Activated CD8-positive, alpha-beta T cell treated with anti-CD3 and anti-CD28 coated beads, Interleukin-2, amount 10 ng/mL, durations not matched to agents 7 days and 5 days (primary cell): ENCODE measurements around the gene ALDH1B1. TPM values are rescaled to one million over a fixed set of nuclear protein-coding genes. Genes with fewer than 3 reads are reported as not detected.
"Not testable (repeated sequence)": the region's sequence is repeated elsewhere in the genome, so short reads cannot be mapped to it uniquely, and the experiment has no call there.

Source experiments
- ATAC-seq: fragments of 150-1000 bp; cut with Tn5 transposase; one replicate; pipeline ENCODE4 v1.10.0; 2021; ENCODE audit warnings: moderate library complexity
- CTCF ChIA-PET: fragments of 350-600 bp; sonication (Branson Sonifier 250); formaldehyde crosslinking; loops from one replicate; lab custom pipeline; 2021; ENCODE audit warnings: antibody characterized with exemption; lab: Charles Lee
- POLR2A ChIA-PET: fragments of 350-600 bp; sonication (Branson Sonifier 250); formaldehyde crosslinking; loops from one replicate; lab custom pipeline; 2021; ENCODE audit warnings: antibody characterized with exemption; lab: Charles Lee
- DNase-seq: peaks from one replicate; pipeline ENCODE4 v3.0.0-alpha.2; 2020
- H3K27ac Mint-ChIP-seq: one replicate; pipeline ENCODE4 v1.8.0; 2021; ENCODE audit warnings: mild to moderate bottlenecking, mixed read lengths
- H3K27me3 Mint-ChIP-seq: one replicate; pipeline ENCODE4 v1.8.0; 2021; ENCODE audit warnings: low read depth, mixed read lengths
- H3K36me3 Mint-ChIP-seq: one replicate; pipeline ENCODE4 v1.8.0; 2021; ENCODE audit warnings: low read depth, mixed read lengths
- H3K4me1 Mint-ChIP-seq: one replicate; pipeline ENCODE4 v1.8.0; 2021; ENCODE audit warnings: low read depth, mixed read lengths
- H3K4me3 Mint-ChIP-seq: one replicate; pipeline ENCODE4 v1.8.0; 2021; ENCODE audit warnings: mild to moderate bottlenecking, mixed read lengths
- H3K9me3 Mint-ChIP-seq: one replicate; pipeline ENCODE4 v1.8.0; 2022; ENCODE audit warnings: mixed read lengths; ENCODE audit not compliant: insufficient read depth
- total RNA-seq, 2 experiments: library from RNA; stranded (reverse); gene quantifications; one replicate each; pipeline ENCODE4 v1.2.3, GENCODE V29; 2021

Gene ALDH1B1
- total RNA-seq, 2 experiments from 2014 or later = 14.7 to 16.3 TPM

DNA sequence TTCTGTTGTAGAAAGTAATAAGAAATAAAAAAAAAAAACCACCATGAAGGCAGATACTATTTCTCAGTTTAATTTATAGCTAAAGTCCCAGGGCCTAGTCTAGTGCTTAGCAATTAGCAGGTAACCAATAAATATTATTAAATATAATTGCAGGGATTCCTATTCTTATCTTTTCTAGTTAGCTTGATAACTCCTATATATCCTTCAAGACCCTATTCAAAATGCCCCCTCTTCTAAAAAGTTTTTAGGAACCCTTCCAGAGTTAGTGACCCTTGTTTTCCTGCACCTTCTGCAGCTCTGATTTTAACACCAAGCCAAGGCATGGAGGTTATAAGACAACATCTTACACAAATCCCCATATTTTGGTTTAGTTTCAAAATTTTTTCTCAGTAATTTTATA, 24.6 kb upstream of the ALDH1B1 start:
- H3K27me3 Mint-ChIP-seq = peaks cover 12% of the 10 kb centered on the region
- H3K36me3 Mint-ChIP-seq = no peaks in the 10 kb centered on the region
- ChIA-PET POLR2A (no interaction called here), CTCF (no interaction called here)
- H3K9me3 Mint-ChIP-seq = no peaks in the 10 kb centered on the region
- H3K27ac Mint-ChIP-seq = no peak overlapping the region
- ATAC-seq (no peak), DNase-seq (no peak)
- H3K4me1 Mint-ChIP-seq = peaks cover 4% of the 10 kb centered on the region
- no peak overlapping the region for H3K4me3 Mint-ChIP-seq

GRCh38 chr9:38368731-38369130, 23.8 kb upstream of the ALDH1B1 start:
- CTCF ChIA-PET = no interaction called here
- no peaks in the 10 kb centered on the region for H3K9me3 Mint-ChIP-seq
- H3K36me3 Mint-ChIP-seq = no peaks in the 10 kb centered on the region
- POLR2A ChIA-PET = no interaction called here
- no peak overlapping the region for H3K4me3 Mint-ChIP-seq
- H3K4me1 Mint-ChIP-seq = no peaks in the 10 kb centered on the region
- ATAC-seq = no peak
- H3K27ac Mint-ChIP-seq = no peak overlapping the region
- DNase-seq = no peak
- peaks cover 12% of the 10 kb centered on the region for H3K27me3 Mint-ChIP-seq

- POLR2A ChIA-PET = no interaction called here
- no peak for DNase-seq
- CTCF ChIA-PET = no interaction called here
- Mint-ChIP-seq H3K4me3 (no peak overlapping the region), H3K36me3 (no peaks in the 10 kb centered on the region), H3K9me3 (no peaks in the 10 kb centered on the region), H3K27me3 (peaks cover 9% of the 10 kb centered on the region), H3K4me1 (no peaks in the 10 kb centered on the region), H3K27ac (no peak overlapping the region)
- no peak for ATAC-seq
Measured at GRCh38 chr9:38370176-38370575, 22.3 kb upstream of the ALDH1B1 start.

DNA sequence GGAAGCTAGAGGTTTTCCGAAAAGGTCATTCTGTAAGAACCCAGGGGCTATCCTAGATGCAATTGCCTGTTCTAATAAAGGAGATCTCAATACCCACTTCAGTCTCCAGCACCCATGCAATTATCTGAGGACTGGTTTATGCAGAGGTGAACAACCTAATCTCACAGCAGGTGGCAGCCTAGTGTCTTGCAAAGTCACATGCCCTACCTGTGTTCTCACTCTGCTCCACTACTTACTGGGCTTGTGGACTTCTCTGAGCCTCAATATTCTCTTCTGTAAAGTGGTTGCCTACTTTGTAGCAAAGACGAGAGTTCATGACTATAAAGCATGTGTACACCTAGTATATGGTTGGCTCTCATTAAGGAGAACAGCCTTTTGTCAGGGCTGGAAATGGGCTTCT, 21.0 kb upstream of the ALDH1B1 start:
- ChIA-PET CTCF (no interaction called here), POLR2A (no interaction called here)
- Mint-ChIP-seq H3K36me3 (no peaks in the 10 kb centered on the region), H3K4me3 (no peak overlapping the region), H3K27ac (no peak overlapping the region), H3K4me1 (no peaks in the 10 kb centered on the region), H3K27me3 (peaks cover 4% of the 10 kb centered on the region), H3K9me3 (no peaks in the 10 kb centered on the region)
- ATAC-seq (peak; percentile 72), DNase-seq (peak; percentile 34)

- H3K27me3 Mint-ChIP-seq = peaks cover 4% of the 10 kb centered on the region
- ATAC-seq = no peak
- DNase-seq = no peak
- H3K9me3 Mint-ChIP-seq = no peaks in the 10 kb centered on the region
- no peak overlapping the region for H3K27ac Mint-ChIP-seq
- H3K36me3 Mint-ChIP-seq = no peaks in the 10 kb centered on the region
- H3K4me3 Mint-ChIP-seq = no peak overlapping the region
- CTCF ChIA-PET = no interaction called here
- no peaks in the 10 kb centered on the region for H3K4me1 Mint-ChIP-seq
- POLR2A ChIA-PET = interaction anchor here (0.5 kb wide), 1 partner anchor 195 kb away, joined by 4 read pairs; no protein-coding TSS in a partner anchor
Measured at GRCh38 chr9:38372762-38373619, 19.5 kb upstream of the ALDH1B1 start.

GRCh38 chr9:38373679-38374078, 18.8 kb upstream of the ALDH1B1 start:
- ChIA-PET POLR2A (no interaction called here), CTCF (no interaction called here)
- H3K4me1 Mint-ChIP-seq = no peaks in the 10 kb centered on the region
- H3K27ac Mint-ChIP-seq = no peak overlapping the region
- DNase-seq (no peak), ATAC-seq (no peak)
- H3K4me3 Mint-ChIP-seq = no peak overlapping the region
- H3K9me3 Mint-ChIP-seq = no peaks in the 10 kb centered on the region
- peaks cover 4% of the 10 kb centered on the region for H3K27me3 Mint-ChIP-seq
- no peaks in the 10 kb centered on the region for H3K36me3 Mint-ChIP-seq

DNA sequence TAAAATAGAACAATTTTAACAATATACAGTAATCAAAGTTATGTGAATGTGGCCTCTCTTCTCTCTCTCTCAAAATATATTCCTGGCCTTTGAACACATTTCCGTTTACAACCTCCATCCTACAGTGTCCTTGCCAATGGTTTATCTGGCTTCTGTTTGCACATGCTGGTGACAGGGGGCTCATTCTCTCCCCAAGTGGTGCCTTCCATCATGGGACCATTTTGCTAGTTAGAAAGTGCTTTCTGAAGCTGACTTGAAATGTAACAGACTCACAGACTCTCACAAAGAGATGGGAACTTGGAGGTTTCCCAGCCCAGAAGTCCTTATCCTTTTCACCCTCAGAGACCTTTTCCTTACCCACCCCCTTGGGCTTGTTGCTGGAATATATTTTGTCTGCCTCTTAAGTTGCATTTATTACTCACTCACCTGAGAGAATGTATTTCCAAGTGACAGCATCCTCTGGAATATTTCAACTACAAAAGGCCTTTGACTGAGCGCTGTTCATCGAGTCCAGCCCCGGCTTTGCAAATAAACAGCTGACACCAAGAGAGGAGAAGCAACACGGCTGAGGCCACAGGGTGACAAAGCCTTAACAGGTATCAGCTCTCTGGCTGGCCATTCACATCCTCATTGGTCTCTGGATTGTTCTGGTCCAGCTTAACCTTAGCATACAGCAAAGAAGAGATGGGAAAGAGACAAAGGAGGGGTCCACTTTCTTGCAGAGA, 17.5 kb upstream of the ALDH1B1 start:
- H3K4me3 Mint-ChIP-seq = no peak overlapping the region
- DNase-seq = no peak
- no peaks in the 10 kb centered on the region for H3K9me3 Mint-ChIP-seq
- ATAC-seq = no peak
- H3K4me1 Mint-ChIP-seq = no peaks in the 10 kb centered on the region
- no peaks in the 10 kb centered on the region for H3K36me3 Mint-ChIP-seq
- CTCF ChIA-PET = no interaction called here
- H3K27me3 Mint-ChIP-seq = peaks cover 2% of the 10 kb centered on the region
- POLR2A ChIA-PET = no interaction called here
- H3K27ac Mint-ChIP-seq = no peak overlapping the region

- no peak for DNase-seq
- no peak overlapping the region for H3K4me3 Mint-ChIP-seq
- no peaks in the 10 kb centered on the region for H3K36me3 Mint-ChIP-seq
- peaks cover 2% of the 10 kb centered on the region for H3K27me3 Mint-ChIP-seq
- ChIA-PET CTCF (no interaction called here), POLR2A (no interaction called here)
- H3K9me3 Mint-ChIP-seq = no peaks in the 10 kb centered on the region
- ATAC-seq = no peak
- H3K27ac Mint-ChIP-seq = no peak overlapping the region
- H3K4me1 Mint-ChIP-seq = no peaks in the 10 kb centered on the region
Measured at GRCh38 chr9:38375572-38375963, 16.9 kb upstream of the ALDH1B1 start.

DNA sequence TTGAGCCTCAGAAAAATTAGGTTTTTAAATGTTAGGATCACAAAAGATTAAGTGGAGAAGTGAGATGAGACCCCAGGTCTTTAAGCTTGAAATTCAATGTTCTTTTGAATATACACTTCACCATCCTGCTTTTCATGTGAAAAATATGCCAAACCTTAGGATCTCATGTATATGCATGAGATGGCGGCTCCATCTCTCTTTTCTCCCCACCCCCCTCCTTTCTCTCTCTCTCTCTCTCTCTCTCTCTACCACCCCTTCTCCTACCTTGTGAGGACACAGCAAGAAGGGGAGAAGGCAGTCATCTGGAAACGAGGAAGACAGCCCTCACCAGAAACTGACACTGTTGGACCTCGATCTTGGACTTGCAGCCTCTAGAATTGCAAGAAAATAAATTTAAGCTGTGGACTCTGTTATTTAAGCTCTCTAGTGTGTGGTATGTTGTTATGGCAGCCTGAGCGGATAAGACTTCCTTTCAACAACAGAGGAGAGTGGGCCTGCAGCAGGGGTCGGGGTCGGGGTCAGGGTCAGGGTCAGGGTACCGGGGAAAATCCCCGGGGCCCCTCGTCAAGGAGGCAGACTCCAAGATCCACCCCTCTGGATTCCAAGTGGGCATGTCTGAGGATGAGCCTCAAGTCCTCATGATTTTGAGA, 16.4 kb upstream of the ALDH1B1 start:
- ChIA-PET CTCF (no interaction called here), POLR2A (no interaction called here)
- Mint-ChIP-seq H3K27me3 (peaks cover 2% of the 10 kb centered on the region), H3K4me3 (no peak overlapping the region), H3K4me1 (no peaks in the 10 kb centered on the region), H3K9me3 (no peaks in the 10 kb centered on the region), H3K27ac (no peak overlapping the region), H3K36me3 (no peaks in the 10 kb centered on the region)
- DNase-seq (no peak), ATAC-seq (no peak)

- ATAC-seq, H3K4me1 Mint-ChIP-seq, DNase-seq, H3K27me3 Mint-ChIP-seq, H3K27ac Mint-ChIP-seq, H3K36me3 Mint-ChIP-seq, POLR2A ChIA-PET, CTCF ChIA-PET, H3K9me3 Mint-ChIP-seq, H3K4me3 Mint-ChIP-seq: not testable (repeated sequence)
Measured at GRCh38 chr9:38377336-38378083, 15.0 kb upstream of the ALDH1B1 start.

DNA sequence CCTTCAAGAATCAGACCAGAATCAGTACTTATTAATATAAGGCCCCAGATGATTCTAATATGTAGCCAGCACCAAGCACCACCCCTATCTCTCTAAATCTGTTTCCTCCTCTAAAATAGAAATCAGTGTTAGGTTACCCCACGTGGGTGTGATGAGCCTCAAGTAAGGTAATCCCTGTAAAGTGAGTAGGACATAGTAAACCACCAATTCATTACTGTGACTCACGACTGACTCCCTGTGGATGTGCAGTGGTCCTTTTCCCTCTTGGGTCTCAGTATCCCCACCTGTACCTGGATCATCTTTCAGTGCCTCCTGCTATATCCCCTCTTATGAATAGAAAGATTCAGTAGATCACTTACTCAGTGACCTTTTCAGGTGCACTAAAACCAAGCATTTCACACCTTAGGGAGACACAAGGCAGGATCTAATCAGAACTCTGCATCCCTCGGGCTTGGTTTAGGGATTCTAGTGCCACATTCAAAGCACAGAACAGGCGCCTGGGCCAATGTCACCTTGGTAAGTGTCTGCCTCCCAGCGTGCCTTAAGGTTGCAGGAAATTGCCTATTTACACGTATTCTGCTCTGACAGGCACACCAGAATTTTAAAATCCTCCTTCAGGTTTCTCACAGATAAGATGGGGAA, 12.2 kb upstream of the ALDH1B1 start:
- H3K27ac Mint-ChIP-seq = no peak overlapping the region
- H3K4me3 Mint-ChIP-seq = no peak overlapping the region
- H3K27me3 Mint-ChIP-seq = peaks cover 5% of the 10 kb centered on the region
- ATAC-seq (no peak), DNase-seq (no peak)
- H3K4me1 Mint-ChIP-seq = no peaks in the 10 kb centered on the region
- CTCF ChIA-PET = no interaction called here
- H3K9me3 Mint-ChIP-seq = peaks cover 6% of the 10 kb centered on the region
- POLR2A ChIA-PET = no interaction called here
- no peaks in the 10 kb centered on the region for H3K36me3 Mint-ChIP-seq
